ENCODE data around the gene SRCIN1. TPM values are rescaled to one million over a fixed set of nuclear protein-coding genes. Genes with fewer than 3 reads are reported as not detected.

The SRCIN1 gene
- total RNA-seq, 3 donors from 2014 or later, result 0.16 to 0.49 TPM; not detected in 1

- DNase-seq, result no peak
- Mint-ChIP-seq H3K27me3 (ENCODE audit: low read depth) (peaks cover 76% of the 10 kb centered on the region), H3K36me3 (ENCODE audit: insufficient read depth) (no peaks in the 10 kb centered on the region), H3K4me1 (ENCODE audit: low read depth) (peaks cover 15% of the 10 kb centered on the region), H3K4me3 (no peak overlapping the region), H3K9me3 (no peaks in the 10 kb centered on the region)
- no peak for ATAC-seq
These were observed 2.9 kb upstream of the SRCIN1 start for GRCh38 chr17:38608648-38609047.

GRCh38 chr17:38606646-38607611 lies 1.2 kb upstream of the SRCIN1 start:
- no peak for DNase-seq
- peaks cover 71% of the 10 kb centered on the region for H3K27me3 Mint-ChIP-seq (ENCODE audit: low read depth)
- no peaks in the 10 kb centered on the region for H3K36me3 Mint-ChIP-seq (ENCODE audit: insufficient read depth)
- ATAC-seq, result no peak
- H3K9me3 Mint-ChIP-seq, result no peaks in the 10 kb centered on the region
- peaks cover 15% of the 10 kb centered on the region for H3K4me1 Mint-ChIP-seq (ENCODE audit: low read depth)
- peak overlapping the region; percentile 52 for H3K4me3 Mint-ChIP-seq

- no peaks in the 10 kb centered on the region for H3K36me3 Mint-ChIP-seq (ENCODE audit: insufficient read depth)
- H3K4me3 Mint-ChIP-seq, result peak overlapping the region; percentile 53
- peak in 1 of 2 donors; percentile 34 for ATAC-seq
- no peak for DNase-seq
- H3K27me3 Mint-ChIP-seq (ENCODE audit: low read depth), result peaks cover 62% of the 10 kb centered on the region
- H3K4me1 Mint-ChIP-seq (ENCODE audit: low read depth), result peaks cover 15% of the 10 kb centered on the region
- H3K9me3 Mint-ChIP-seq, result no peaks in the 10 kb centered on the region
These were observed 326 bp downstream of the SRCIN1 start for GRCh38 chr17:38605411-38605840.

GRCh38 chr17:38604479-38605403 lies 1.0 kb downstream of the SRCIN1 start:
- Mint-ChIP-seq H3K36me3 (ENCODE audit: insufficient read depth) (no peaks in the 10 kb centered on the region), H3K4me1 (ENCODE audit: low read depth) (peaks cover 15% of the 10 kb centered on the region), H3K4me3 (peak overlapping the region; percentile 53), H3K27me3 (ENCODE audit: low read depth) (peaks cover 61% of the 10 kb centered on the region), H3K9me3 (no peaks in the 10 kb centered on the region)
- no peak for DNase-seq
- ATAC-seq, result peak in 1 of 2 donors; percentile 22

GRCh38 chr17:38603786-38604478 lies 1.8 kb downstream of the SRCIN1 start:
- Mint-ChIP-seq H3K4me1 (ENCODE audit: low read depth) (peaks cover 15% of the 10 kb centered on the region), H3K9me3 (no peaks in the 10 kb centered on the region), H3K27me3 (ENCODE audit: low read depth) (peaks cover 61% of the 10 kb centered on the region), H3K36me3 (ENCODE audit: insufficient read depth) (no peaks in the 10 kb centered on the region), H3K4me3 (no peak overlapping the region)
- no peak for ATAC-seq
- no peak for DNase-seq

- Mint-ChIP-seq H3K4me1 (ENCODE audit: low read depth) (peaks cover 15% of the 10 kb centered on the region), H3K36me3 (ENCODE audit: insufficient read depth) (no peaks in the 10 kb centered on the region), H3K9me3 (no peaks in the 10 kb centered on the region), H3K4me3 (no peak overlapping the region), H3K27me3 (ENCODE audit: low read depth) (peaks cover 59% of the 10 kb centered on the region)
- ATAC-seq, result no peak
- no peak for DNase-seq
These were observed 2.6 kb downstream of the SRCIN1 start for GRCh38 chr17:38602956-38603785.

GRCh38 chr17:38602453-38602852 lies 3.3 kb downstream of the SRCIN1 start:
- Mint-ChIP-seq H3K9me3 (no peaks in the 10 kb centered on the region), H3K27me3 (ENCODE audit: low read depth) (peaks cover 58% of the 10 kb centered on the region), H3K4me1 (ENCODE audit: low read depth) (peaks cover 11% of the 10 kb centered on the region), H3K4me3 (no peak overlapping the region), H3K36me3 (ENCODE audit: insufficient read depth) (no peaks in the 10 kb centered on the region)
- ATAC-seq (no peak), DNase-seq (no peak)

GRCh38 chr17:38601539-38602351 lies 4.0 kb downstream of the SRCIN1 start:
- Mint-ChIP-seq H3K4me3 (no peak overlapping the region), H3K9me3 (no peaks in the 10 kb centered on the region), H3K27me3 (ENCODE audit: low read depth) (peaks cover 58% of the 10 kb centered on the region), H3K4me1 (ENCODE audit: low read depth) (peaks cover 5% of the 10 kb centered on the region), H3K36me3 (ENCODE audit: insufficient read depth) (no peaks in the 10 kb centered on the region)
- ATAC-seq (no peak), DNase-seq (no peak)

GRCh38 chr17:38600906-38601305 lies 4.8 kb downstream of the SRCIN1 start:
- no peak for DNase-seq
- no peaks in the 10 kb centered on the region for H3K9me3 Mint-ChIP-seq

GRCh38 chr17:38600416-38600815 lies 5.3 kb downstream of the SRCIN1 start:
- Mint-ChIP-seq H3K4me3 (no peak overlapping the region), H3K9me3 (no peaks in the 10 kb centered on the region), H3K27me3 (ENCODE audit: low read depth) (peaks cover 64% of the 10 kb centered on the region), H3K4me1 (ENCODE audit: low read depth) (peaks cover 2% of the 10 kb centered on the region), H3K36me3 (ENCODE audit: insufficient read depth) (no peaks in the 10 kb centered on the region)
- no peak for DNase-seq
- ATAC-seq, result no peak

More at GRCh38 chr17:38600906-38601305, 4.8 kb downstream of the SRCIN1 start:
- Mint-ChIP-seq H3K27me3 (ENCODE audit: low read depth) (peaks cover 60% of the 10 kb centered on the region), H3K36me3 (ENCODE audit: insufficient read depth) (no peaks in the 10 kb centered on the region), H3K4me1 (ENCODE audit: low read depth) (peaks cover 2% of the 10 kb centered on the region), H3K4me3 (no peak overlapping the region)
- no peak for ATAC-seq

DNA sequence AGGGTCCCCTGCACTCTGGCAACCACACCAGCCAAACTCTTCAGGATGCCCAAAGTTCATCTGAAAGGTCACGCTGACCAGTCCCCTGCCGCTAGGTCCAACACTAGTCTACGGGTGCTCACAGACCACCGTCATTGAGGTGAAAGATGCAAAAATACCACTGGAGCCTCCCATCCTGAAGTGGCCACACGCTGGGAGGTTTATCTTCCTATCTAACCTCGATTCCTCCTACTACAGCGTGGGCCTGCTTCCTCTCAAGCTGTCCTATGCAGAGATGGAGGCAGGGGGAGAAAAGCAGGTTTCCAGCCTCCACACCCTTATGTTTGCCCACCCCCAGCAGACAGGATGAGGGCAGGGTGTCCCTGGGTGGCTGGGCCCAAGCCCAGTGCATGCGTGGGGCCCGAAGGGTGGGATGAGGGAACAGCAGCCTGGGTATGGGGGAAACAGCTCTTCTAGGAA lies 6.3 kb downstream of the SRCIN1 start:
- no peaks in the 10 kb centered on the region for H3K36me3 Mint-ChIP-seq (ENCODE audit: insufficient read depth)
- H3K9me3 Mint-ChIP-seq, result no peaks in the 10 kb centered on the region
- peaks cover 72% of the 10 kb centered on the region for H3K27me3 Mint-ChIP-seq (ENCODE audit: low read depth)
- no peak for DNase-seq
- ATAC-seq, result no peak
- H3K4me3 Mint-ChIP-seq, result no peak overlapping the region
- peaks cover 2% of the 10 kb centered on the region for H3K4me1 Mint-ChIP-seq (ENCODE audit: low read depth)

- Mint-ChIP-seq H3K36me3 (ENCODE audit: insufficient read depth) (no peaks in the 10 kb centered on the region), H3K27me3 (ENCODE audit: low read depth) (peaks cover 75% of the 10 kb centered on the region), H3K4me3 (no peak overlapping the region), H3K4me1 (ENCODE audit: low read depth) (peaks cover 2% of the 10 kb centered on the region), H3K9me3 (no peaks in the 10 kb centered on the region)
- DNase-seq (no peak), ATAC-seq (no peak)
These were observed 6.8 kb downstream of the SRCIN1 start for GRCh38 chr17:38598995-38599394.

Measured in activated T-cell treated with anti-CD3 and anti-CD28 coated beads, Interleukin-2, amount 50 U/mL, for 4 hours (primary cell).